ENCODE measurements around the gene VASH2.

- no peak for TF ChIP-seq POLR2A (IDR thresholded peaks at IDR 0.05)
- no peak for TF ChIP-seq CTCF (IDR thresholded peaks at IDR 0.05 in 8 of 11, conservative IDR thresholded peaks at IDR 0.05 in 3 of 11)
These were observed 13.3 kb upstream of the VASH2 start for GRCh38 chr1:212937034-212937433.

Measured in spleen (tissue), 7 donors.